RWPE2 (cell line): ENCODE results near the gene PPP1R18.

Experiments
- ATAC-seq: fragments of 200-7000 bp; cut with Tn5 transposase; 3 replicates; pipeline ENCODE4 v1.9.1; 2021; ENCODE audit warnings: low read depth
- DNase-seq: peaks from one replicate; pipeline ENCODE4 v3.0.0-alpha.2; 2020; ENCODE audit warnings: low spot score
- H3K27ac ChIP-seq: fragments of 450-650 bp; 2 replicates; pipeline ENCODE4 v1.5.1; 2017; ENCODE audit warnings: mild to moderate bottlenecking; ENCODE audit not compliant: poor library complexity, severe bottlenecking
- H3K27me3 ChIP-seq: fragments of 250-450 bp; sonication (Bioruptor Pico); 2 replicates; pipeline ENCODE4 v1.5.1; 2021; ENCODE audit warnings: mild to moderate bottlenecking, moderate library complexity; ENCODE audit not compliant: insufficient read depth, poor library complexity, severe bottlenecking
- H3K36me3 ChIP-seq: fragments of 250-450 bp; sonication (Bioruptor Pico); 2 replicates; pipeline ENCODE4 v1.5.1; 2020; ENCODE audit warnings: low read depth, mild to moderate bottlenecking, moderate library complexity
- H3K4me1 ChIP-seq: fragments of 250-450 bp; sonication (Bioruptor Pico); 2 replicates; pipeline ENCODE4 v1.5.1; 2021; ENCODE audit warnings: mild to moderate bottlenecking, moderate library complexity; ENCODE audit not compliant: insufficient read depth, poor library complexity, severe bottlenecking
- H3K4me3 ChIP-seq: fragments of 250-450 bp; sonication (Bioruptor Pico); 2 replicates; pipeline ENCODE4 v1.5.1; 2021; ENCODE audit warnings: mild to moderate bottlenecking, moderate library complexity; ENCODE audit not compliant: severe bottlenecking
- H3K9me3 ChIP-seq: fragments of 250-450 bp; sonication (Bioruptor Pico); 2 replicates; pipeline ENCODE4 v1.5.1; 2021; ENCODE audit warnings: mild to moderate bottlenecking, moderate library complexity; ENCODE audit not compliant: severe bottlenecking
- CTCF ChIP-seq: fragments of 450-650 bp; IDR thresholded peaks from one replicate; pipeline ENCODE4 v1.5.1; 2017; ENCODE audit warnings: mild to moderate bottlenecking, moderate library complexity; ENCODE audit not compliant: poor library complexity, severe bottlenecking

PPP1R18 gene

GRCh38 chr6:30684386-30685156 lies 1.9 kb downstream of the PPP1R18 start:
- H3K9me3 ChIP-seq: no peaks in the 10 kb centered on the region
- no peak for ATAC-seq
- no peaks in the 10 kb centered on the region for H3K27me3 ChIP-seq
- TF ChIP-seq CTCF: no peak
- H3K4me3 ChIP-seq: peak overlapping the region; percentile 86
- peaks cover 52% of the 10 kb centered on the region for H3K36me3 ChIP-seq
- no peak for DNase-seq
- peaks cover 17% of the 10 kb centered on the region for H3K4me1 ChIP-seq
- peak overlapping the region; percentile 95 for H3K27ac ChIP-seq

GRCh38 chr6:30683980-30684338 lies 2.5 kb downstream of the PPP1R18 start:
- Histone ChIP-seq H3K4me1 (peaks cover 18% of the 10 kb centered on the region), H3K4me3 (peak overlapping the region; percentile 86), H3K9me3 (no peaks in the 10 kb centered on the region), H3K27me3 (no peaks in the 10 kb centered on the region), H3K36me3 (peaks cover 57% of the 10 kb centered on the region), H3K27ac (peak overlapping the region; percentile 95)
- no peak for DNase-seq
- no peak for ATAC-seq
- TF ChIP-seq CTCF: no peak

- Histone ChIP-seq H3K4me1 (peaks cover 18% of the 10 kb centered on the region), H3K4me3 (peak overlapping the region; percentile 86), H3K27me3 (no peaks in the 10 kb centered on the region), H3K9me3 (no peaks in the 10 kb centered on the region), H3K36me3 (peaks cover 62% of the 10 kb centered on the region), H3K27ac (peak overlapping the region; percentile 95)
- TF ChIP-seq CTCF: no peak
- ATAC-seq (no peak), DNase-seq (no peak)
Observed at GRCh38 chr6:30683183-30683979, 3.1 kb downstream of the PPP1R18 start.

- DNase-seq (peak; percentile 79), ATAC-seq (peak; percentile 36)
- Histone ChIP-seq H3K27ac (peak overlapping the region; percentile 95), H3K27me3 (no peaks in the 10 kb centered on the region), H3K36me3 (peaks cover 72% of the 10 kb centered on the region), H3K9me3 (no peaks in the 10 kb centered on the region), H3K4me3 (peak overlapping the region; percentile 86), H3K4me1 (peaks cover 18% of the 10 kb centered on the region)
- no peak for TF ChIP-seq CTCF
Observed at GRCh38 chr6:30682143-30683117, 4.0 kb downstream of the PPP1R18 start.
